GM21390 (cell line): Measurements from ENCODE around the gene IFNB1.

Source experiments
- ATAC-seq: cut with Tn5 transposase; IDR thresholded peaks from one replicate; pipeline ENCODE4 v1.9.1; 2021; ENCODE audit not compliant: unreplicated experiment

IFNB1 gene

DNA sequence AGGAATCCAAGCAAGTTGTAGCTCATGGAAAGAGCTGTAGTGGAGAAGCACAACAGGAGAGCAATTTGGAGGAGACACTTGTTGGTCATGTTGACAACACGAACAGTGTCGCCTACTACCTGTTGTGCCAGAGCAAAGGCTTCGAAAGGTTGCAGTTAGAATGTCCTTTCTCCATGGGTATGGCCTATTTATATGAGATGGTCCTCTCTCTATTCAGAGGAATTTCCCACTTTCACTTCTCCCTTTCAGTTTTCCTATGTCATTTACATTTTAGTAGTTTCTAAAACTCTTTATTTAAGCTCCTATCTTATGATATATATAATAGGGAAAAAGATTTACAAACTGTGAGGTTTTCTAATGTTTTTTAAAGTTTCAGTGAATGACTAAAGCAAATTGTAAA lies at the start of gene IFNB1:
TSS of gene IFNB1 (minus strand) at position 162 of the 400 bp plus-strand sequence. CDS start at position 89, 73 bp downstream.
- ATAC-seq = no peak

DNA sequence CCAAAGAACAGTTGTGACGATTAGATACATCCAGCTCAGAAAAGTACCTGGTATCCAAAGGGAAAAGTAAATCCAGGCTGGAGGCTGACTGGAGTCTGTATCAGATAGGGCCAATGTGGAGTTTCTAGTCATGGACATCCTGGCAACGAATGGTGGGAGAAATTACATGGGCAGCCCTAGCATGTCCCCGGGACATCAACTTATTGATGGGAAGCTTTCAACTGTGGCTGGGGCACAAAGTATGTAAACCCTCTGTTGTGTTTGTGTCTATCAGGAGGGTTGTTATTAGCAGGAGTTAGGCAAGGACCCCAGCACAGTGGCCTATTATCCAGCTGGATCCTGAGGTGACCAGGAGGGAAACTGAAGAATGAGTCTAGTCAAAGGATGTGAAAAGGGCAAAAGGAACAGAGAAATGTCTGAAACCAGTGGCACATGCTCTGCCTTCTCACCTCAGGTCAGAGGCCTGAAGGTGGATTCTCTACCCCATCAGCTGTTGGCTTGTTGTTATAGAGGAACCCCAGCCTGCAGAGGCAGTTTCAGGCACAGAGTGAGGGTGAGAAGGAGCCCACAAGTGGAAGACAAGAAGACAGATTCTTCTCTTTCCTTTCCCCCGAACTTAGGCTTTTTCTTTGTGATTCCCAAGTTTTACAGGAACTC lies 44.0 kb upstream of the IFNB1 start:
- peak; percentile 98 for ATAC-seq

DNA sequence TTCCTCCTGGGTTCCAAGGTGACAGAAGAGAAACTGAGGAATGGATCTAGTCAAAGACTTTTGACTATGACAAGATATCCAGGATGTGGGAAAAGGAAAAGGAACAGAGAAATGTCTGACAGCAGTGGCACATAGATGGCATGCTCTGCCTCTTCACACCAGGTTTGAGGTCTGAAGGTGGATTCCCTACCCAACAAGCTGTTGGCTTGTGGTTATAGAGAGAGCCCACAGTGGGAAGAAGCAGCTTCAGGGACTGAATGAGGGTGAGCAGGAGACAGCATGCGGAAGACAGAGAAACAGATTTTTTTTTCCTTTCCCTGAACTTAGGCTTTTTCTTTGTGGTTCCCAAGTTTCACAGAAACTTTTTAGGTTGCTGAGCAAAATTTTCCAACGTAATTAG lies 43.3 kb upstream of the IFNB1 start:
- no peak for ATAC-seq

DNA sequence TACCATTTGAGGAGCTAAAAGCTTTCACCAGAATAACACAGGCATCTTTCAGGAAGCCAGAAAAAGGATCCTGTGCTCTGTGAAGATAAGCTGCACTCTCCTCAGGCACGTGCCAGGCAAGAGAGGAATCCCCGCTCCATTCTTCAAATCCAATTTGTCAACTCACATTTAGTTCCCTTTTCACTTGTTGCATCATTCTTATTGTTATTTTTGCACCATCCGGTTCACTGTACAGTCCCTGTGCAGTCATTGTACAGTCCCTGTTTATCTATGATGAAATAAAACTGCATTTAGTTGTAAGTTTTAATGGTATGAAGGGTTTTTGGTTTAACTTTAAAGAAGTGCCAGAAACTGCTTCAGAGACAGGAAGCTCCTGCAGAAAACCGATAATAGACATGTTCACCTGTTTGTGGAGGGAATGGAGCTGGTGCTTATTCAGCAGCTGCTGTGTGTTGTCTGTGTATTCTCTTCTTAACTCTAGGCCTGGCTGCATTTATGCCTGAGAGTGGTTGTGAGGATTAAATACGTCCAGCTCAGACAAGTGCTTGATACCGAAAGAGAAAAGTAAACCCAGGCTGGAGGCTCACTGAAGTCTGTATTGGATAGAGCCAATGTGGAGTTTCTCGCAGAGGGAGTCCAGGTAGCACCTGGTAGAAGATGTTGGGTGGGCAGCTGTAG lies 41.5 kb upstream of the IFNB1 start:
- no peak for ATAC-seq

DNA sequence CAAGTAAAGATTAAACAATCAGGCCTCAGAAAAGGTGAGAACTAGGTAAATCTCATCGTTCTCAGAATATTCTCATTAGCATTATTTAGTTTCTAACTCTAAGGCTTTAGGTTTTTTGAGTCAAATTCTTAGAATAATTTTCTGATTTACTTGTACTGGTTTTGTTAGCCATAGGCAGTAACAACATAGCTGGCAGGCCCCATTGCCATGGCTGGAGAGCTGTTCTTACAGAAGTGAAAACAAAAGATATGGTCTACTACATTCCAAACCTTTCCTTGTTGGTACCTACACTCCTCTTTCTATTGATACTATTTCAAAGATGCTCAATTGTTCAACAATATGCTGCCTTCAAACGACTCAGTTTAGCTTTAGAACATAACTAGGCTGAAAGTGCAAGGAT lies 36.6 kb upstream of the IFNB1 start:
- ATAC-seq = no peak

DNA sequence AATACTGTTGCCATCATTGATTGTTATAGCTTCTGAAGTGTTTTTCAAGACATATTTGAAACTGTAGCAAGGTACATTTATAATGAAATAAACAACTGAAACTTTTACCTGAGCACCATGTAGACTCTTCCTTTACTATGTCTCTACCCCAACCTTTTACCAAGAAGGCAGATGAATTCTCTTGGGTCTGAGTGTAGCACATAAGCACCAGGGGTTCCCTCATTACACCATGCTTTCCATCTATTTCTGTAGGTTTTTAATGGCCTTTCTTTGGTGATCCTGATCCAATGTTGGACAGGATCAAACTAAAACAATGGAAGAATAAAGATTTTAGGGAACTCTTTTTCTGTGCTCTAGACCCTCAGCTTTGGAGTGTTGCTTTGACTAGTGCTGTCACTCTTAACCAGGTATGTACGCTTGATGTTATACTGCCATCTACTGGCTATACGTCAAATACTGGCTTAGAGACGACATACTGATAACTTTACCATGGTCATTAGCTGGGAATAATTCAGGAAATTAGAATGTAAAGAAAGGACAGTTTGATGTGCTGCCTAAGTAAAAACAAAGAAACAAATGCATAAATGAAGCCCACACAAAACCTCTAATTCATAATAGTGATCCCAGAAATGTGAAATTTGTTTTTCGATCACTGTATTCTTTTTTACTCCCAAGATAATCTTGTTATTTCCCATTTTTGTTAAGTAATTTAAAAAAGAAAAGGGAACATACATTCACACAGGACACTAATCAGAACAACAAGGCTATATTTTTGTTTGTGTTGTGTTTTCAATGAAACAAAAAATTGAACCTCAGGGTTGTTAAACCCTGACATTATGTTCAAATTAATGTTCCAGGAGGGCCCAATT lies 33.2 kb upstream of the IFNB1 start:
- peak; percentile 91 for ATAC-seq

DNA sequence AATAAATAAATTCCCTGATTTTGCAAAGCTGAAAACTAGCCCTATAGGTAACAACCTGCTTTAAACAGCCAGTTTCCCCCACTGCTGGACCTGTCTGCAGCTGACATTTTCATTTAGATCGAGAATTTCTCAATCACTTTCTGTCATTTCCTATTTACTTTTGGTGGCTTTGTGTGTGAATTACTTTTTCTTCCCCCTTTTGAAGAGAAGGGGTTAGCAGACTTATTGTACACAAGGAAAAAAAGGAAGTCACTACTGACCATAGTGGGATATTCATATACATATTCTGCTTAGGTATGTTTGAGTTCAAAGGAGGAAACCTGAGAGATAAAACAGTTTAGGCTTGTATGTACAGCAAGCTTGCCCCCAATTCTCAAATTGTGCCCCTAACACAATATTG lies 27.0 kb upstream of the IFNB1 start:
- no peak for ATAC-seq

DNA sequence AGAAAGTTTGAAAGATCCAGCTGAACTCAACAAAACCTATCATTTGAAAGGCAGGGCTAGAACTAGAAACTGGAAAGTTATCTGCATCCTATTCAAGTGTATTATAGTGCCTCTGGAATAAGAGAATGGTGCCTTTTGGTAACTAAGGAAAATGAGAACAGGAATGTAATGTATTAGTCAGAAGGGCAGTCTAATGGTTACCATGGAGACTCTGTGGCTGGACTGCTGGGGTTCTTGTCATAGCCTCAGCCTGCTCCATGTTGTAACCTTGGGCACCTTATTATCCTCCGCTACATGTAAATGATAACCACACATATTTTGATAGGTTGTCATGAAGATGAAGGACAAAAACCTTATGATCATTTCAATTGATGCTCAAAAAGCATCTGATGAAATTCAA lies 24.6 kb upstream of the IFNB1 start:
- no peak for ATAC-seq

DNA sequence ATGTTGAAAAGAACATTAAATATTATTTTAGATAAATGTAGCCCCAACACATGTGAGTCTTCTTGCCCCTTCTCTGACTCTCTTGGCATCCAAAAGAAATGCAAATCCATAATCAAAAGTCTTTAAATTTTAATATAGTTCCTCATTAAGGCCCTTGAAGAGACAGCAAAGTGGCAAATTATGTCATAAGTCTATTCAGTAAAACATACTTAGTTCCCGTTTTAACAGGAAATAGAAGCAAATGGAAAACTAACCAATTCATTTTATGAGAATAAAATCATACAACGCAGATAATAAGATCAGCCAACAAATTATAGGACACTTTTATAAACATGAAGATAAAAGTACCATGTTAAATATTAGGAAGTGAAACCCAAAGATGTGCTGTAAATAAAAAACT lies 20.1 kb upstream of the IFNB1 start:
- no peak for ATAC-seq

DNA sequence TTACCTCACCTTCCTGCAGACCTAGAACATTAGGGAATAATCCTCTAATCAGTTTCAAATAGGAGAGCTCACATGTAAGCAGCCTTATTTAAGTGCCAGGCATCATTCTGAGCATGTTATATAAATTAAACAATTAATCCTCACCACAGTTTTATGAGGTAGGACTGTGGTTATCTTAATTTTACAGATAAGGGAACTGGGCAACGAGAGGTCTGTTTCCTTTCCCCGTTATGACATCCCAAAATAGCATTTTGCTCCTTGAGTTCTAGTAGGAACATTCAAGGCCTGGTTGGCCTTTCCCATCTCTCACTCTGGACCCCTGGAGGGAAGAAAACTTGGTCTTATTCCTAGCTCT lies 19.1 kb upstream of the IFNB1 start:
- no peak for ATAC-seq

DNA sequence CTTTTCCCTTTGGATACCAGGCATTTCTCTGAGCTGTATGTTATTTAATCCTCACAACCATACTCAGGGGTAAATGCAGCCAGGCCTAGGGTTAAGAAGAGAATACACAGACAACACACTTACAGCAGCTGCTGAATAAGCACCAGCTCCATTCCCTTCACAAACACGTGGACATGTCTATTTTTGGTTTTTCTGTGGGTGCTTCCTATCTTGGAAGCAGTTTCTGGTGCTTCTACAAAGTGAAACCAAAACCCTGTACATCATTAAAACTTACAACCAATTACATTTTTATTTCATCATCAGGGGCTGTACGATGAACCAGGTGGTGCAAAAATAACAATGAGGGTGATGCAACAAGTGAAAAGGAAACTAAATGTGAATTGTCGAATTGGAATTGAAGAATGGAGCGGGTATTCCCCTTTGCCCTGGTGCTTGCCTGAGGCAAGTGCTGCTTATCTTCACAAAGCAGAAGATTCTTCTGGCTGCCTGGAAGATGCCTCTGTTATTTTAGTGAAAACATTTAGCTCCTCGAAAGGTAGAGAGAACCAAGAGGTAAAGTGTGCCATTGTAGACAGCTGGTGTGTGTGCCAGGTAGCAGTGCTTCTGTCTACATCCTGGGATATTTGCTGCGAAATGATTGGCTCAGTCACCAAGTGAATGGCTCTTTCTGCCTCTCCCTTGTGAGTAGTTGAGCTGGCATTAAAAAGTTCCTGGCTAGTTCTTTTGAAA lies 18.6 kb upstream of the IFNB1 start:
- peak; percentile 83 for ATAC-seq

DNA sequence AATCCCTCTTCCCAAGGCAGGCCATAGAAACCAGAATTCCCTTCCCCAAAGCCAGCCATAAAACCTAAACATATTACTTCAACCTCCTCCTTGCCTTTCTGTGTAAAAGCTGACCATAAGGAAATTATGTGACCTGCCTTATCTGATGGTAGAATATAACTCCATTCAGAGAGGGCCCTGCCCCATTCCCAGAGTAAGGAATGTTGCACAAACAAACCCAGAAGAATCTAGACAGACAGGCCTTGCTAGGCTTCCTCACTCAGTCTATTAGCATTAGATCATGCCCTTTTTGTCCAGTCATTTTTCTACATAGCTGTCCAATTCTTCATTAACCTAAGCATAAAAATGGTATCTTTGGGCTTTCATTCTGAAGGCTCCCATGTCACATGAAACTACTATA lies 17.8 kb upstream of the IFNB1 start:
- ATAC-seq = no peak

DNA sequence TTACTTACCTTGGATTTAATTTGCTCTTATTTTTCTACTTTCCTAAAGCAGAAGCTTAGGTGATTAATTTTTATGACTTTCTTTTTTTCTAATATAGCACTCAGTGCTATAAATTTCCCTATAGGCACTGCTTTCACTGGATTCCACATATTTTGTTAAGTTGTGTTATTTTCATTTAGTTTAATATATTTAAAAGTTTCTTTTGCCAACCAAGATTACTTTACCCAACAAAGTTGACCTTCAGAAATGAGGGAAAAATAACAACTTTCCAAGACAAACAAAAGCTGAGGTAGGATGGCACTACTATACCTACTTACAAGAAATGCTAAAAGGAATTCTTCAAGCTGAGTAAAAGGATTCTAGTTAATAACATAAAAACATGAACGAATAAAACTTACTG lies 8.8 kb upstream of the IFNB1 start:
- no peak for ATAC-seq

DNA sequence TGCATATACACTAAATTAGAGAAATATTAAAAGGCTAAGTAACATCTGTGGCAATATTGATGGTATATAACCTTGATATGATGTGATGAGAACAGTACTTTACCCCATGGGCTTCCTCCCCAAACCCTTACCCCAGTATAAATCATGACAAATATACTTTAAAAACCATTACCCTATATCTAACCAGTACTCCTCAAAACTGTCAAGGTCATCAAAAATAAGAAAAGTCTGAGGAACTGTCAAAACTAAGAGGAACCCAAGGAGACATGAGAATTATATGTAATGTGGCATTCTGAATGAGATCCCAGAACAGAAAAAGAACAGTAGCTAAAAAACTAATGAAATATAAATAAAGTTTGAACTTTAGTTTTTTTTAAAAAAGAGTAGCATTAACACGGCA lies 7.3 kb upstream of the IFNB1 start:
- ATAC-seq = no peak

DNA sequence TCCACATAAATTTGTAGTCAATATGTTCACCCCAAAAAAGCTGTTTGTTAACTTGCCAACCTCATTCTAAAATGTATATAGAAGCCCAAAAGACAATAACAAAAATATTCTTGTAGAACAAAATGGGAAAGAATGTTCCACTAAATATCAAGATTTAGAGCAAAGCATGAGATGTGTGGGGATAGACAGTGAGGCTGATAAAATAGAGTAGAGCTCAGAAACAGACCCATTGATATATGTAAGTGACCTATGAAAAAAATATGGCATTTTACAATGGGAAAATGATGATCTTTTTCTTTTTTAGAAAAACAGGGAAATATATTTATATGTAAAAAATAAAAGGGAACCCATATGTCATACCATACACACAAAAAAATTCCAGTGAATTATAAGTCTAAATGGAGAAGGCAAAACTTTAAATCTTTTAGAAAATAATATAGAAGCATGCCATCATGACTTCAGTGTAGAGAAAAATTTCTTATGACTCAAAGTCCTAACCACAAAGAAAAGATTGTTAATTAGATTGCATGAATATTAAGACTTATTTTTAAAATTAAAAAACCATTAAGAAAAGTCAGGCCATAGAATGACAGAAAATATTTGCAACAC lies 6.6 kb upstream of the IFNB1 start:
- no peak for ATAC-seq

DNA sequence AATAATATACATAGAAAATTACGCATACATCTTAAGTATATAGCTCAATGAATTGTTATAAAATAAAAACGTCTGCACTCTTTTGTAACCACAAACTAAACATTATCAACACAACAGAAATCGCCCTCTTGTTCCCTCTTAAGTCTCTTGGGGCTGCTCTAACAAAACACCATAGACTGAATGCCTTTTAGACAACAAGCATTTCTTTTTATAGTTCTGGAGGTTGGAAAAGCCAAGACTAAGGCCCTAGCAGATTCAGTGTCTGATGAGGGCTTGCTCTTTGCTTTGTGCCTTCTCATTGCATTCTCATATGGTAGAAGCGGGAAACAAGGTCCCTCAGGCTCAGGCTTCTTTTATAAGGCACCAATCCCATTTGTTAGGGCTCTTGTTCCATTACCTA lies 4.9 kb upstream of the IFNB1 start:
- no peak for ATAC-seq

DNA sequence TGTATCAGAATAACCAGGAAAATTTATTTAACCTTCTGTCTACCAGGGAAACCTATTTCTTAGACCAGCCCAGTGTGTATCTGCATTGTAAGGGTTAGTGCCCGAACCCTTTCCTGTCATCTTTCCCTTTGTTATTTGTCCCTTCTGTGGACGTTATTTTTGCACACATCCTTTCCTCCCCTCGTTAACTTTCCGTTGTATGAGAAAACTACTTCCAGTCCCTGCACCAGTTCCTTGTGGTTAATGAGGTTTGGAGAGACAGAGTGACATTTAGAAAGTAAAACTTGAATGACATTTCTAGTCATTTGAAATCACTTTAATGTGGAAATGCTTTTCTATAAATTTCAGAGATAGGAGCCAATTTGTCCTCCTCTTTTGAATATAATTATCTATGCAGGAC lies 4.3 kb upstream of the IFNB1 start:
- no peak for ATAC-seq

DNA sequence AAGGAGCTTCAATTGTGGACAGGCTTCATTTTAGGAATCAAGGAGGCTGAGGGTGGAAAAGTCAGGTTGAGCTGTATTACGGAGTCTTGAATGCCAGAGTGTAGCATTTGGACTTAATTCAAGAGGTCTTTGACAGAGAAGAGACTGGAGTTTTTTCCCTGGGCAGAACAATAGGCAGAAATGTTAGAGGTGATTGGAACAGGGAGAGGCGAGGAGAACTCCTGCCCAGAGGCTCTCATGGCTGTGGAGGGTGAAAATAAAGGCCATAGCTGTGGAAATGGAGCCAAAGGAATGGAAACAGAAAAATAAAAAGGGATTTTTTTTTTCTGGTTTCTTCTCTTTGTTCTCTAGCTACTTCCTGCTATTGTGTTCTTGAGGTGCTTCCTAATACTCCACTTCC lies 3.7 kb upstream of the IFNB1 start:
- no peak for ATAC-seq

DNA sequence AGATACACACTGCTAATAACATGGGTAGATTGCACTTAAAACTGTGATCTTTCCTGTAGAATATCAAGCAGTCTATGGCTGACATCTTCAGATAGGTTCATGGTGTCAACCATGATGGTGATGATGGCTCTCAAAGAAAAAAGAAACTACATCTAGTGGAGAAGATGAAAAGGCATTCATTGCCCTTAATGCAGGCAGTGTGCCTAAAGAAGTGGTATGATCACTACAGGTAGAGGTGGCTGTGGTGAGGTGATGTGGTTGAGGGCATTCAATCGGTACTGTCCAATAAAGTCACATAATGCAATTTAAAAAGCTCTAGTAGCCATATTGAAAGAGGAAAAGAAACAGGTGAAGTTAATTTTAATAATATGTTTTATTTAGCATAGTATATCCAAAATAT lies 3.1 kb upstream of the IFNB1 start:
- ATAC-seq = no peak

DNA sequence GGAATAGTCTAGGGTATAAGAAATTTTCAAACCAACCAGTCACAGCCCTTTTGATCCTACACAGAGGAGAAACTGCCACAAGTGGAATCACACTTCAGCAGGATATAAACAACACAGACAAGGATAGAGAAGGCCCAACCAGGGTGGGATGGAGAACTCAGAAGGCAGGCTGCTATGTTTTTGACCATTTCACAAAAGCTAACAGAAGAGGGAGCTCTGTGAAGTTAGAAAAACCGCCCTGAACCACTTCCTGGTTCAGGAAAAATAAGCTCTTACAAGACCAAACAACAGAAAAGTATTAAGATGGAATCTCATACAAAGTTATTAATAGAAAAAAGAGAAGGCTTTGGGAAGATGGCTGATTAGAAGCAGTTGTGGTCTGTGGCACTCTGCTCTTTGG lies 960 bp upstream of the IFNB1 start:
- no peak for ATAC-seq

DNA sequence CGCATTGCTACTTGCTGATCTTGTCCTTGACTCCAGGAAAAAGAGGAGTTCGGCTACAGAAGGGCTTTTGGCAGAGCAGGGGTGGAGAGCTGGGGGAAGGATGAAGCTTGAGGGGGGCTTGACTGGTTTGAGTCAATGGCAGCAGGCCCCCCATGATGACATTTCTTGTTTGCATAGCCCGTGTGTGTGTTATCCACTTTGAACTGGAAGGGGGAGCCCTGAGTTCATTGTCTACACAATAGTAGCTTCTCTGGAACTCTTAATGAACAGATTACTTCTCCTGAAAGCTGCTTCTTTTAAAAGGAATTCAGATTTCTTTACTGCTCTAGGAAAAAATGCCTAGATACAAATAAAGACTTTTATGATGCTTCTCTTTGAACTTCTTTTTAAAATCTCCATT lies 2.3 kb downstream of the IFNB1 start:
- no peak for ATAC-seq
